Stimulated activated CD4-positive, alpha-beta T cell treated with anti-CD3 and anti-CD28 coated beads, Interleukin-15, amount 100 ng/mL, for 24 hours (primary cell): ENCODE data around the gene CCS.
"Not testable (repeated sequence)": the region's sequence is repeated elsewhere in the genome, so short reads cannot be mapped to it uniquely, and the experiment has no call there.

Source experiments
- DNase-seq: peaks from one replicate; pipeline ENCODE4 v3.0.0-alpha.2; 2020

The CCS gene, protein sequence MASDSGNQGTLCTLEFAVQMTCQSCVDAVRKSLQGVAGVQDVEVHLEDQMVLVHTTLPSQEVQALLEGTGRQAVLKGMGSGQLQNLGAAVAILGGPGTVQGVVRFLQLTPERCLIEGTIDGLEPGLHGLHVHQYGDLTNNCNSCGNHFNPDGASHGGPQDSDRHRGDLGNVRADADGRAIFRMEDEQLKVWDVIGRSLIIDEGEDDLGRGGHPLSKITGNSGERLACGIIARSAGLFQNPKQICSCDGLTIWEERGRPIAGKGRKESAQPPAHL

DNA sequence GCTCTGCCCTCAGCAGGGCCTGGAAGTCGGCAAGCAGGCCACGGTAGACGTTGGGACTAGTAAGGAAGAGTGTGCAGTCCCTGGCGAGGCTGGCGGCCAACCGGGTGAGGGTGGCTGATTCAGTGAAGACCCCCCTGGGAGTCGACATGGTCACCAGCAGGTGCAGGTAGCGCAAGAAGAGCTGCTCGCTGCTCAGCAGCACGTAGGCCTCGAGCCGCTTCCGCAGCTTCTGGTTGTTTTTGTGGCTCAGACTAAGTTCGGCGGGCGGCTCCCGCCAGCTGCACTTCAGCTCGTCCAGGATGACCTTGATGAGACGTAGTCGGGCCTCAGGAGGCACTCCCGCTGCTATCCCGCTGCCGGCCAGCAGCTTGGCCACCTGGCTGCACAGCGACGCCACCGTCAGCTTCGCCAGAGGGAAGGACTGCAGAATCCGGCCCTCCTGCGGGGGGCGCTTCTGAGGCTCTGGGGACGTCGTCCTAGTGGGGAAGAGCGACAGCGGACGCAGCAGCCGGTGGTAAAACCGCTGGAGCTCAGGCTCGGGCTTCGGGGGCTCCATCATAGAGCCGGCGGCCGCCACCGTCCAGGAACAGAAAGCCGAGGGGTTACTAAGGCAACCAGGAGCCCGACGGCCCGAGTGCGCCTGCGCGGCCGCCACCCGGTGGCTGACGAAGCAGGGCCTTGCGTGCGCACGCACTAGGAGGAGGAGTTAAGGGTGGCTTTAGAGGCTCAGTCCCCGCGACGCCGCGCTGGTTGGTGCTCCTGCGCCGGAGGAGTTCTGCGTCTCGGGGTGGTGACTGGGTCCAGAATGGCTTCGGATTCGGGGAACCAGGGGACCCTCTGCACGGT, at the start of gene CCS, which contains the start of gene CCDC87:
Gene CCS, plus strand, starts transcription at position 729 of the 846 bp plus-strand sequence. Its CDS starts 77 bp downstream, at position 806.
Gene CCDC87, minus strand, starts transcription at position 607 of the 846 bp plus-strand sequence. Its CDS starts 48 bp downstream, at position 559.
- DNase-seq, result peak; percentile 99

DNA sequence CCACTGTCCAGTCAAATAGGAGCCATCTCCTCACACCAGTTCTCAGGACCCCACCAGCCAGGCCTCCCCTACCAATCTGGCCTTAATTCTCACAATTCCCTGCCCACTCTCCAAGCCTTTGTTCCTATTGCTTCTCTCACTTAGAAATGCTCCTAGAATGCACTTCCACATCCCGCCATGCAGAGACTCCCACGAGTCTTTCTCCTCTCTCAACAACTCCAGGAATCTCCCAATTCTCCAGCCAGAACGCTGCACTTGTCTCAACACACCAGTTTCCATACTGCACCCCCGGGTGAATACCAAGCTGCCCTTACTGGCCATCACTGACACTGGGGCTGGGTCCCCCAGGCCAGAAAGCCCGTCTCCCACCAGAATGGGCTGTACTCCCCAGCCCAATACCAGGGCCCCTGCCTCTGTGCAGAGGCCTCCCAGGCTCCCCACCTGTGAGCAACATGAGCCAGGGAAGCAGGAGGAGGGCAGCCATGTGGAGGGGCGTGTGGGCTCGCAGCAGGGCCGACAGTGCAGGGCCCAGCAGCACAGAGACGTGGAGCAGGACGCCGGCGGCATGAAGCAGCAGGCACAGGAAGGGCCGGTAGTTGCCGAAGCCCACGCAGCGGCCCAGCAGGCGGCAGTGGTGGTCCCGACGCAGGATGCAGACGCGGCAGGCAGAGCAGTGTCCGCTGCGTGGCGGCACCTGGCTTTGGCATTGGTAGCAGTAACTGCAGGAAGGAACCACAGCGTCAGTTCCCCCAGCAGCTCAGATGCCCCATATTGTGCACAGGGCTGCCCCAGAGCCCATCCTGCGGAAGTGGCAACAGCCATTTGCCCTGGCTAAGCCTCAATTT, 49.5 kb upstream of the CCS start:
- DNase-seq, result peak; percentile 66

DNA sequence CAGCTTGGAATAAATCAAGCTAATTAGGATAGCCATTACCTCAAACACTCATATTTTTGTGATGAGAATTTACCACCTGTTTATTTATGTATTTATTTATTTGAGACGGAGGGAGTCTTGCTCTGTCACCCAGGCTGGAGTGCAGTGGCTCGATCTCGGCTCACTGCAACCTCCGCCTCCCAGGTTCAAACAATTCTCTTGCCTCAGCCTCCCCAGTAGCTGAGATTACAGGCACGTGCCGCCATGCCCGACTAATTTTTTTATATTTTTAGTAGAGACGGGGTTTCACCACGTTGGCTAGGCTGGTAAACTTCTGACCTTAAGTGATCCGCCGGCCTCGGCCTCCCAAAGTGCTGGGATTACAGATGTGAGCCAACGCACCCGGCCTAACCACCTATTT, 48.0 kb upstream of the CCS start:
- DNase-seq, result not testable (repeated sequence)

DNA sequence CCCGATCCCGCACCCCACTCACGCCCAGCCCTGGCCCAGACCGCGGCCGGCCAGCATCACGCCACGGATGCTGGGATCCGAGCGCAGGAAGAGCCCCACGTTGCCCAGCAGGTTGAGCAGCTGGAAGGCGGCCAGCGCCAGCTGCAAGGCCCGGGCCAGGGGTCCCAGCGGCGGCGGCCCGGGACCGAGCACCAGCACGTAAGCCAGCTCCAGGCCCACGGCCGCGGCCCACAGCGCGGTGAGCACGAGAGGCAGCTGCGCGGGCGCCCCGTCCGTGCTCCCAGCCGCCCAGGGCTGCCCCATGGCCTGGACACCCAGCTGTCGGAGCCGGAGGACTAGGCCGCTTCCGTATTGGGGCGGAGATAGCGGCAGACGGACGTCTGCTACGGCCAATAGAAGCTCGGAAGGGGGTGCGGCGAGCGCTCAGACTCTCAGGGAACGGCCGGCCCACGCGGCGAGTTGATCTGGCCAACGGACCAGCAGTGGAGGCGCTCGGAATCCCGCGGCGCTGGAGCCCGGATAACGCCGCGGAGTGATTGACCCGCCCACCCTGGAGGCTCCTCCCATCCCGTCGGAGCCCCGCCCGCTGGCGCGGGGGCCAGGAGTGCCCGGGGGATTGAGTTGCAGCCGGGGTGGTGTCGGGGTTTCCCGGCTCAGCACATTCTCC, 47.2 kb upstream of the CCS start, which contains the start of gene ZDHHC24:
Gene ZDHHC24, minus strand, starts transcription at position 348 of the 667 bp plus-strand sequence. Its CDS starts 45 bp downstream, at position 303.
- peak; percentile 97 for DNase-seq

DNA sequence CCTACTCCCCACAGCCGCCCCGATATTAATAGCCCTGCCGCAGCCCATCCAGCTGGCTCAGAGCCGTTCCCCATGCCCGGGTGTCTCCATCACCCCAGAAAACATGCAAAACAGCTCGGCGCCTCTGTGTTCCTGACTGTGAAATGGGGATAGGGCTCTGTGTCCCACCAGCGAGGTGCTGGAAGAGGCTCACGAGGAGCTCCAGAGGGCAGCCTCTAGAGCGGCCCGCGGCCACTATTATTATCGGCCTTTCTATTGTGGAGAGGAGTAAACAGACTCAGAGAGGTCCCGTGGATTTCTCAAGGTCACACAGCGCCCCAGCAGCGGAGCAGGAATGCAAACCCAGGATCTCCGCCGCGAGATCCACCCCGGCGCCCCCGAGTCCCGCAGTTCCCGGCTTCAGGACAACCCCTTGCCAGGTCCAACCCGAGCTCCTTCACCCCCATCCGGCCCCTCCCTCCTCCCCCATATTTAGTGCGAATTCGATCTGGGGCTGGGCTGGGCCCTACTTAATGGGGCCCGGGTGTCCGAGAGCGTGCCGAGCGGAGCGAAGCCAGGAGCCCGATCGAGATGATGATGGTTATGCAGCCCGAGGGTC, 46.5 kb upstream of the CCS start, which contains the start of gene ACTN3:
Gene ACTN3, plus strand, starts transcription at position 536 of the 598 bp plus-strand sequence. Its CDS starts 35 bp downstream, at position 571.
- peak; percentile 41 for DNase-seq

DNA sequence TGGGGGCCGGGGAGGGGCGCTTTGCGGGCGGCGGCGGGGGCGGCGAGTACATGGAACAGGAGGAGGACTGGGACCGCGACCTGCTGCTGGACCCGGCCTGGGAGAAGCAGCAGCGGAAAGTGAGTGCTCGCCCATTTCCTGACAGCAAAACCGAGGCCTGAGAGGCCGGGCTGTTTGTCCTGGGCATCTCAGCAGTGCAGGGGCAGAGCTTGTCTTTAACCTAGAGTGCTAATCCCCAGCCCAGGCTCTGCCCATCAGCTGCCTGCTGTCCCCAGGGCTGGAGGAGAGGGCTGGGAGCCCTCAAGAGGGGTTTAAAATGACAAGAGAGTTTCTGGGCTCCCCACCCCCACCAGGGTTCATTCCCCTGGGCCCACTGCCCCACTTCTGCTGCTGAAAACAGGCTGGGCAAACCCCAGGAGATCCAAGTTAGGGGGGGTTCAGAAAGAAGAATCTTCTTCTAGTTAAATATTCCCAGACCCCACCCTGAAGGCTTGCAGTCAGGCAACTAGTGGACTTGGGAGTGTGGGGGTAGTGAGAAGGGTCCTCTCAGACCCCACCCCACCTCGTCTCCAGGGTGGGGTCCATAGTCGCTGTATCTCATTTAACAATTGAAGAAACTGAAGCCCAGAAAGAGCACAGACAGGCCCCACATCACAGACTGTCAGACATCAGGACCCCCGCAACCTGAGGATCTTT, 45.9 kb upstream of the CCS start:
- DNase-seq, result no peak

DNA sequence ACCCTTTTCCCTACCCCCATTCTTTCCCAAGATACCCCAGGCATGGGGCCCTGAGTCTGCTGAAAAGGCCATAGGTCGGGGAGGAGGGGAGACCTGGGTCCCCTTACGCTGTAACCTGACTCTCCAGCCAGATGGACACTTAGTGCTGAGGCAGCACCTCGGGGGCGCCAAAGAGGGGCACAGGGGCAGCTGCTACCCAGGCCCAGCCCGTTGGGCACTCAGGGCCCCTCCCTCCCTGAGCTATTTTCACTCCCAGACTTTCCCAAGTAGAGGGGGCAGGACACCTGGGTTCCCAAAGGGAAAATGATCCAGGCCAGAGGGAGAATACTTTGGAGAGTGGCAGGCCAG, 45.3 kb upstream of the CCS start:
- no peak for DNase-seq

DNA sequence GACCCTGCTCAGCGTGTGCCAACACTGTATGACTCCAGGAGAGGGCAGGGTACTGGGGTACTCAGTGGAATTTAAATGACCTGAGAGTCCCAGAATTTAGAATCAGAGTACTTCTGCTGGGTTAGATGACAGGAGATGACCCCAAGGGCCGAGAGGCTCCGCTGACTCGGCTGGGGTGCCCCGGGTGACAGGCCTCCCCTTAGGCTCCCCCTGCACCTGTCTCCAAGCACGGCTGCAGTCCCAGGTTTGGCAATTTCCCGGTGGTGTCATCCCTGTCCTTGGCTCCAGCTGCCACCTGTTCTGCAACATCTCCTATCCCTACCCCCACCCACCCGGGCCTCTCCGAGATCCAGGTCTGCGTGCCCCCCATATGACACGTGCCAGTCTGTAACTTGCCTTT, 44.9 kb upstream of the CCS start:
- DNase-seq, result no peak

DNA sequence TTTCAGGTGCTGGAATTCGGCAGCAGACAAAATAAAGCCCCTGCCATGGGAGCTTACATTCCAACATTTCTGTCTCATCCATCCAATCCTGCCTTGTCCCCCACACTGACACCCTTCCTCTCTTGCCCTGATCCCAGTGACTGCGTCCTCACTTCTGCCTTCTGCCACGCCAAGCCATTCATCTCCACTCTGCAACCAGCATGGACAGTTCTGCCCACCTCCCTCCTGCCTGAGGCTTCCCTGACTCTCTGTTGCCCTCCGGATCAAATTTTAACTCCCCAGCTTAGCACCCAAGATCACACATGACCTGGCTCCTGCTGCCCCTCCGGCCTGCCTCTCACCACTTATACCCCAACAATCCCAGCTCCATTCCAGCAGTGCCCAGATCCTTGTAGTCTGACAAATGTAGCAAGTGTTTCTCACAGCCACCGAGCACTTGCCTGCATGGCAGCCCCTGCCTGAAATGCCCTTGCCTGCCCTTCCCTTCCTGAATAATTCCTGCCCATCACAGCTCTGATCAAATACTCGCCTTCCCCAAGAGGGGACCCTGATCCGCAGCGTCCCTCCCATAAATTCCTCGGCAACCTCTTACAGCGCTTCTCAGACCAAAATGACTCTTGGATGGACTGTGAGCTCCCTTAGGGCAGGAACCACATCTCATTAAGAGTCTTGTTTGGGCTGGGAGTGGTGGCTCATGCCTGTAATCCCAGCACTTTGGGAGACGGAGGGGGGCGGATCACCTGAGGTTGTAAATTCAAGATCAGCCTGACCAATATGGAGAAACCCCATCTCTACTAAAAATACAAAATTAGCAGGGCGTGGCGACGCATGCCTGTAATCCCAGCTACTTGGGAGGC, 44.0 kb upstream of the CCS start:
- no peak for DNase-seq

DNA sequence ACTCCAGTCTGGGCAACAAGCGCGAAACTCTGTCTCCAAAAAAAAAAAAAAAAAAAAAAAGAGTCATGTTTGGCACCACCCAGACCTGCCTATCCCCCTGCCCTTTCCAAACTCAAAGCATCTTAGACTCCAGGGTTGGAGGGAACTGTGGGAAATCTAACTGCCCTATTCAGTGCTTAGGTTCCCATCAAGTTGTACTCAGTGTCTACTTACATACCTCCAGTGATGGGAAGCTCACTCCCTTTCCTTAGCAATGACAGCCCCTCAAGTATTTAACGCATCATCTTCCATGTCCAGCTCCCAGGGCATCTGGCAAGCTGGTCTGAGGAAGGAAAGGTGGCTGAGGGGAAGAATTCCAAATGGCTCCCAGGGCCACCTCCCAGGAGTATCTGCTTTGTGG, 43.3 kb upstream of the CCS start:
- DNase-seq, result no peak

DNA sequence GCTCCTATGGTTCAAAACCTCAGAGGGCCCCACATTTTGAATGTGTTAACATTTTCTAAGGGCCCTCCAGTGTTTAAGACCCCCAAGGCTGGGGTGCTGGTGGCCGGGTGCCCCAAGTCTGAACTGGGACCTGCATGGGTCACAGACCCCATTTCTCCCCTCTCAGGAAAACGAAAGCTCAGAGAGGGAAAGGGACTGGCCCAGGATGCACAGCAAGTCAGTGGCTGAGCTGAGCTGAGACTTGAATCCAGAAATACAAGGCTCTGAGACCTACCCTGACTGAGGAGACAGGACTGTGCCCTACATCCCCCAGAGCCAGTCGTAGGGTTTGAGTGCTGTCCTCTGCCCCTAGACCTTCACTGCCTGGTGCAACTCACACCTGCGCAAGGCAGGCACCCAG, 42.1 kb upstream of the CCS start:
- no peak for DNase-seq

DNA sequence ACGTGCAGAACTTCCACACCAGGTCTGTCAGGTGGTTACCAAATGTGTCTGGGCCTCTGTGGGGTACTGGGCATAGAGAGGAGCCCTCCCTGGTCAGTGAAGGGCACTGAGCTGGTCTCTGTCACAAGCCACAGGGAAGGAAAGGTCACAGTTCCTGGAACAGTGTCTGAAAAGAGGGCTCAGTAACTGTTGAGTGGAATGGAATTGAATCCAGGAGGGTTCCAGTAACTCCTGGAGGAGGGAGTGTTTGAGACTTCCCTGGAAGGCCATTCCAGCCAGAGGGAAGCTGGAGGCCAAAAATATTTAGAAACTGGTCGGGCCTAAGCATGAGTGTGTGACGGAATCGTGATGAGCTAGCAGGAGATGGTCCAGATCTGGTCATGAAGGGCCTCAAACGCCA, 38.4 kb upstream of the CCS start:
- no peak for DNase-seq

DNA sequence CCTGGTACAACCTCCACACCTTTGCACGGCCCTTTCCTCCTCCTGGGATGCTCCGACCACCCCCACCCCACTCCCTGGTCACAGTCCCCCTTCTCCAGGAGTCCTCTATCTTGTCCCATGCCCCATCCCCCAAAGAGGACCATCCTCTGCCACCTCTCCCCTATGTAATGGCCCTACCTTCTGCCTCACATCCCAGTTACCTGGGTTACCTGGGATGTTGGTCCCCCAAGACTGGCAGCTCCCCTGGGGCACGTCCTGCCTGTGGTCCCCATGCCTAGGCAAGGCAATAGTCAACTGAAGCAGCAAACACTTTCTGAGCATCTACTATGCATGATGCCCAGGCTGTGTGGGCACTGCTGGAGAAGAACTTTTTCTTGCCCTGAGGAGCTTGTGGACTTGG, 37.6 kb upstream of the CCS start:
- DNase-seq, result no peak

DNA sequence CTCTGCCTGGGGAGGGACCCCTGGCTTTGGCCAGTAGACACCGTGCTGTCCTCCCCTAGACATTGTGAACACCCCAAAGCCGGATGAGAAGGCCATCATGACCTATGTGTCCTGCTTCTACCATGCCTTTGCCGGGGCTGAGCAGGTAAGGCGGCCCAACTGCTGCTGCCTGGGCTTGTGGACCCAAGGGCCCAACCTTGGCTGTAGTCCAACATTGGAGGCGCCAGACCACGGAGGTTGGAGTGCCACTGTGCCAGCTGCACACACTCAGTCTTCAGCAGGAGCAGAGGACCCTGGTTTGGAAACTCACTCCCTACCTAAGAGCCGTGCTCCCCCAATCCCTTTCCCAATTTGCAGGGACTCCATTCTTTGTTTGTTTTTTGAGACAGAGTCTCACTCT, 36.9 kb upstream of the CCS start:
- DNase-seq, result no peak

DNA sequence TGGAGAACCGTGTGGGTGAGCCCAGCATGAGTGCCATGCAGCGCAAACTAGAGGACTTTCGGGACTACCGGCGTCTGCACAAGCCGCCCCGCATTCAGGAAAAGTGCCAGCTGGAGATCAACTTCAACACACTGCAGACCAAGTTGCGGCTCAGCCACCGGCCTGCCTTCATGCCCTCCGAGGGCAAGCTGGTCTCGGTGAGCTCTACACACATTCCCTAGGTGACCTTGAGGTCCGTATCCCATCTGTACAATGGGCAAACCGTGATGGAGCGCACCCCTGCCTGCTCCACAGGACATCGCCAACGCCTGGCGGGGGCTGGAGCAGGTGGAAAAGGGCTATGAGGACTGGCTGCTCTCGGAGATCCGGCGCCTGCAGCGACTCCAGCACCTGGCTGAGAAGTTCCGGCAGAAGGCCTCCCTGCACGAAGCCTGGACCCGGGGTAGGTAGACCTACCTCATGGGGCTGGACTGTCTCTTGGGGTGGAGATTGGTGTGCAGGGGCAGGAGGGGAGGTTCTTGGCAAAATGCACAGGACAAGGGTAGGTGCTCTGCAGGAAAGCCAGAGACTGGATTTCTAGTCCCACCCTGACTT, 35.2 kb upstream of the CCS start:
- no peak for DNase-seq

DNA sequence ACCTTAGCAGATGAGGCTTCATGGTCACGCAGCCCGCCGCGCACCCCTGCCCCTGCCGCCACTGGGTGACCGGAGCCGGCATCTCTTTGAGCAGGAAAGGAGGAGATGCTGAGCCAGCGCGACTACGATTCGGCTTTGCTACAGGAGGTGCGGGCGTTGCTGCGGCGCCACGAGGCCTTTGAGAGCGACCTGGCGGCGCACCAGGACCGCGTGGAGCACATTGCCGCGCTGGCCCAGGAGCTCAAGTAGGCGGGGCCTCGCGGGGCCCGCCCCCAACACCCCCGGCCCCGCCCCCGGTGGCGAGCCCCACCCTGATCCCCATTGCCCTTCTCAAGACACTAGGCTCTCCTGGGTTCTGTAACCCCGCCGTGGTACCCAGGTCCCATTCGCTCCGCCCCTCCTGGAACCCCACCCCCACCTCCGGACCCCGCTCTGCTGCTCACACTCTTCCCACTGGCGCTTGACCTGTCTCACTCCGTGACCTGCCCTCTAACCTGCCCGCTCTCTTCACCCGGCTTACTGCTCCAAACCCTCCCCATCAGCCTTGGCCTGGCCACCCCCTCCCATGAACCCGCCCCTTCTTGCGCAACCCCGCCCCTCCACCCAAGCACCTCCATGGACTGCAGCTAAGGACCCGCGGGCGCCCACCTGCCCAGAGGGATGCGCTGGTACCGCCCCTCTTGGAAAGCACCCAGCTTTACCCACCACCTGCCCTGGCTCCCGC, 33.7 kb upstream of the CCS start:
- peak; percentile 45 for DNase-seq

DNA sequence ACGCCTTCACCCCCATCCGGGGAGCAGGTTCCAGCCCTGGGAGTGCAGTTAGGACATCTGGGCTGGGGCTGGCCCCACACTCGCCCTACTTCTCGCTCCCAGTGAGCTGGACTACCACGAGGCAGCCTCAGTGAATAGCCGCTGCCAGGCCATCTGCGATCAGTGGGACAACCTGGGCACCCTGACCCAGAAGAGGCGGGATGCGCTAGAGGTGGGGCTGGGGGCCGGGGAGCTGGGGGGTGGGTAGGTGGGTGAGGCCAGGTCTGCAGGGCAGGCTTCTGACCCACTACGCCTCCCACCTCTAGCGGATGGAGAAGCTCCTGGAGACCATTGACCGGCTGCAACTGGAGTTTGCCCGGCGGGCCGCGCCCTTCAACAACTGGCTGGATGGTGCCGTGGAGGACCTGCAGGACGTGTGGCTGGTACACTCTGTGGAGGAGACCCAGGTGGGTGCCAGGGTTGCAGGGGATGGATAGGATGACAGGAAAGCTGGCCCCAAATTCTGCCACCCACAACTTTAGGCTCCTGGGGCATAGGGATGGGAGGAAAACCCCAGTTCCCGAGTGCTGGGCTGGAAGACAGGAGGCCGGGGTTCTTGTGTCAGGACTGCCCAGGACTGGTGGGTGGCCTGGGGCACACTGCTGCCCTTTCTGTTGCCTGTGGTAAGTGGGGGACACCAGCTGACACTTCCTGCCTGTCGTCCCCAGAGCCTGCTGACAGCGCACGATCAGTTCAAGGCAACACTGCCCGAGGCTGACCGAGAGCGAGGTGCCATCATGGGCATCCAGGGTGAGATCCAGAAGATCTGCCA, 32.9 kb upstream of the CCS start:
- DNase-seq, result no peak
